GM18861 (cell line): ENCODE data around the gene ANKS1B.
"Not testable (repeated sequence)": the region's sequence is repeated elsewhere in the genome, so short reads cannot be mapped to it uniquely, and the experiment has no call there.

ENCODE experiments used
- ATAC-seq: cut with Tn5 transposase; IDR thresholded peaks from one replicate; pipeline ENCODE4 v1.9.1; 2021; ENCODE audit not compliant: unreplicated experiment

Gene ANKS1B

DNA sequence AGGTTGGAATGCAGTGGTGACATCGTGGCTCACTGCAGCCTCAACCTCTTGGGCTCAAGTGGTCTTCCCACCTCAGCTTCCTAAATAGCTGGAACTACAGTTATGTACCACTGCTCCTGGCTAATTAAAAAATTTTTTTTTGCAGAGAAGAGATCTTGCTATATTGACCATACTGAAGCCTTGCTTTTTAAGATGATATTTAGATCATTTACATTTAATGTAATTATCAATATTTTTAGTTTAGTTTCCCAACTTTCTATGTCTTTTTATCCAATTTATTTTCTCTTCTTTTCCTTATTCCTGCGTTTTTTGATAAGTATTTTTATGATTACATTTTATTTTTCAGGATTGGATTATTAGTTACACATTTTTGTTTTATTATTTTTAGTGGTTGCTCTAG lies 999.6 kb downstream of the ANKS1B start:
- no peak for ATAC-seq

DNA sequence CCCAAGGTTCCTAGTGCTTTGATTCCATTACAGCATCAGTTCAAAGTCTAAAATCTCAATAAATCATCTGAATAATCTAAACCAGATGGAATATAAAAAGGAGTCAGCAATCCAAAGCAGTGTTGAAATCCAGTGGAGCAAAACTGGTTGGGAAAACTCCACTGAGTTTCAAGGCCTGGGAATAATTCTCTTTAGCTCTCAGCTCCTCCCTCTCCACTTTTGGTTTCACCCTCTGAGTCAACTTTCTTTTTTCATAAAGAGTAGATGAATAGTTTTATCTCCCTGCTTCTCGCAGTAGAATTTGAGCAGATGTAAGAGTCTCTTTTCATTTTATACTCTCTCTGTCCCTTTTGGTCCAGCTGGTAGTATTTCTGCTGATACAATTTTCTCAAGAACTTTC lies 1001.1 kb downstream of the ANKS1B start:
- no peak for ATAC-seq

DNA sequence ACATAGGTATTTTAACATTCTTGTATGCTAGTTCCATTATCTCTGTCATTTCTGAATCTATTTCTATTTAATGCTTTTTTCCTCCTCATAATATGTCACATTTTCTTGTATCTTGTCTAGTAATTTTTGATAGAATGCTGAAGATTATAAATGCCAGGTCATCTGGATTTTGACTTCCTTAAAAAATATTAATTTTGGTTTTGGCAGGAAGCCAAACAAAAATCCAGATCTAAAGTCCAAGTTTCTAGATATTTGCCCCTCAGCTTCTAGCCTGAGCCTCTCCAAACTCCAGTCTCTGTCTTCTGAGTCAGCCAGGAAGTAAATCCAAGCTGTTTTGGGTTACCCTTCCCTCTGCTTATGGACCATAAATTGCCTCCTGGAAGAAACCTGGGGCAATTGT lies 1004.2 kb downstream of the ANKS1B start:
- no peak for ATAC-seq

DNA sequence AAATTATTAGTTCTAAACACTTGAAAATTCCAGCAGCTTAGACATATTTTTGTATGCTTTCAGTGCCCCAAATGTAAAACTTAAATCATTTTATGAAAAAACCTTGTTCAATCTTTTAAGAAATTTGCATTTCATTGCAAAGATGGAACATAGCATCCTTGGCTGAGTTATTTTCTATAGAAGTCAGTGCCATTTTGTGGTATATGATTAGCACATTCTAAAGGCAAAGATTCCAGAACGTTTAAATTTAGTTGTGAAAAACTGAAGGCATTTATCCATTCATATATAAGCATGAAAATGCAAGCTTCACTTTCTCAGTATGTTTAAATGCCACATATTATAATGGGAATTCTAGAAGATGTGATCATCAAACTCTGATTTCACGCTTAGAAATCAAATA lies 1007.5 kb downstream of the ANKS1B start:
- no peak for ATAC-seq

DNA sequence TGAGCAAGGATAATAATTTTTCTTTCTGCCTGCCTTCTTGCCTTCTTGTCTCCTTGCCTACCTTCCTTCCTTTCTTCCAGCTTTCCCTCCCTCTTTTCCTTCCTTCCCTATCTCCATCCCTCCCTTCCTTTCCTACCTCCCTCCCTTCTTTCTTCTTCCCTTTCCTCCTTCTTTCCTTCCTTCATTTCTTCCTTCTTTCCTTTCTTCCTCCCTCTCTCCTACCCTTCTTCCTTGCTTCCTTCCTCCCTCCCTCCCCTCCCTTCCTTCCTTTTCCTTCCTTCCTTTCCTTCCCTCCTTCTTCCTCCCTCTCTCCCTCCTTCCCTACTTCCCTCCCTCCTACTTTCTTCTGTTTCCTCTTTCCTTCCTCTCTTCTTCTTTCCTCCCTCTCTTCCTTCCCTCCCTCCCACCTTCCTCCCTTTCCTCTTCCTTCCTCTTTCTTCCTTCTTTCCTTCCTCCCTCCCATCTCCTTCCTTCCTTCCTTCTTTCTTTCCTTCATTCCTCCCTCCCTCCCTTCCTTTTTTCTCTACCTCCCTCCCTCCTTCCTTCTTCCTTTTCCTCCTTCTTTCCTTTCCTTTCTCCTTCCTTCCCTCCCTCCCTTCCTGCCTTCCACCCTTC lies 1009.9 kb downstream of the ANKS1B start:
- no peak for ATAC-seq

DNA sequence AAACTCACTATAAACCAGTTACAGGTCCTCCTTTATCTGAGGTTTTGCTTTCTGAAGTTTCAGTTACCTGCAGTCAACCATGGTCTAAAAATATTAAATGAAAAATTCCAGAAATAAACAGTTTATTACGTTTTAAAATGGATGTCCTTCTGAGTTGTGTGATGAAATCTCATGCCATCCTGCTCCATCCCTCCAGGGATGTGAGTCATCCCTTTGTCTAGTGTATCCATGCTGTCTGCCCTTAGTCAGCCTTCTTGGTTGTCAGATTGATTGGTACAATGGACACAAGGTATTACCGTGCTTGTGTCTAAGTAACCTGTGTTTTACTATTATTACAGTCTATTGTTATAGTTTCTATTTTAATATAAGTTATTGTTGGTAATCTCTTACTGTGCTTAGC lies 1011.3 kb downstream of the ANKS1B start:
- ATAC-seq = no peak

DNA sequence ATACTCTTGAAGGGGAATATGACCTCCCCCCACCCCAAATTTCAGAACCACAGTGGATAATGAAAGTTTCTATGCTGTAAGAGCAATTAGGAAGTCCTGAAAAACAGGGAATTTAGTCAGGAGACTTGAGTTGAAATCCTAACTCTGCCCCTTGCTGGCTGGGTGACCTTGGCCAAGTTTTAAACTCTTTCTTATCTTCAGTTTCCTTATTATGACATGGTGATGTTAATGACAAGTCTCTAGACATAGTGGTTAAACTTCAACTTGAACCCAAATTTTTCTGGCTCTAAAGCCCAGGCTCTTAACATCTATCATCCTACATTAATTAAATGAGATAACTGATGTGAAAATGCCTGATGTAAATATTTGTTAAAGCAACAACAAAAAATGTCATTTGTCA lies 1013.8 kb downstream of the ANKS1B start:
- ATAC-seq = no peak

GRCh38 chr12:98970210-98970609 lies 1014.5 kb downstream of the ANKS1B start:
- no peak for ATAC-seq

- no peak for ATAC-seq
Observed at GRCh38 chr12:98968896-98969295, 1015.8 kb downstream of the ANKS1B start.

GRCh38 chr12:98957135-98957534 lies 1027.6 kb downstream of the ANKS1B start:
- ATAC-seq = not testable (repeated sequence)

DNA sequence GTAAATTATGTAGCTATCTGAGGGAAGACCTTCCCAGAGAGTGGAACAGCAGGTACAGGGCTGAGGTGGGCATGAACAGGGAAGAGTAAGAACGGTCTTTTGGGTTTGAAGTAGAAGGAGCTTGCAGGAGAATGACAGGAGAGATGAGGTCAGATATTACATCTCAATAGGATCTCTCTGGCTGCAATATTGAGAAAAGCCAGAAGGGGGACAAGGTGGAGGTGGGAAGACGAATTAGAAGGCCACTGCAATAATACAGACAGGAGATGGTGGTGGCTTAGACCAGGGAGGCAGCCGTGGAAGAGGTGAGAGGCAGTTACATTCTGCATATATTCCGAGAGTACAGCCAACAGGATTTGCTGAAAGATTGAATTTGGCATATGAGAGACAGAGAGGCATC lies 1029.5 kb downstream of the ANKS1B start:
- ATAC-seq = peak; percentile 92

DNA sequence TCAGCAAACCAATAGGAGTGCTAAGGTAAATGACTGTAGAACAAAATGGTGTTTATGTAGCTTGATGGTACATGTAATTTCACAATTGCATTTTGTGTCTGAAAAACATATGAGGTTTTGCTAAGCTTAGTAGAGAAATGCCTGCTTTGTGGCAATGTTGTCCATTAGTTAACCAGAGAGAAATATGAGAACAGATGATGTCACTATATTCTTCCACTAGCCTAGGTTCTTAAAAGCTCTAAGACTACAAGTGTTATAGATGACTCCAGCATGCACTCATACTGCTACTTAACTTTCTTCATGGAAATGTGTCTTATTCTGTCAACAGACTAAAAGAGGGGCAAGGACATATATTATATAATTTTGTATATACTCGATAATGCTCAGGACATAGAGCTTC lies 1030.2 kb downstream of the ANKS1B start:
- ATAC-seq = no peak

DNA sequence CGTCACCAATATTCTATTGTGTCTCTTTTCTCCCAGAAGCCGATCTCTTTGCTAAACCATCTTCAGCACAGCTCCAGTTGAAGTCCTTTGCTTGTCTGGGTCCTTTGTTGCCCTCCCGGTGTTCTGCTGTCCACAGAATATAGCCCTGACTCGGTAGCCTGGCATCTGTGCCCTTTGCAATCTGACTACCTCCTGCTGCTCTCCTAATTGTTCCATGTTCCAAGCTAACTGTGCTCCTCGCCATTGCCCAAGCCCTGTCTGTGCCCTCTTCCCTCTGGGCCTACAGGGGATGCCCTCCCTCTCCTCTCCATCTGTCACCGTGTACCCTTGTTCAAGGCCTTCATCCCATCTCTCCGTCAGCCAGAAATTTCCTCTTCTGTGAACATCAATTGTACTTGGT lies 1033.3 kb downstream of the ANKS1B start:
- no peak for ATAC-seq

GRCh38 chr12:98948343-98948949 lies 1036.3 kb downstream of the ANKS1B start:
- ATAC-seq = no peak

- no peak for ATAC-seq
Observed at GRCh38 chr12:98945864-98946263, 1038.9 kb downstream of the ANKS1B start.

DNA sequence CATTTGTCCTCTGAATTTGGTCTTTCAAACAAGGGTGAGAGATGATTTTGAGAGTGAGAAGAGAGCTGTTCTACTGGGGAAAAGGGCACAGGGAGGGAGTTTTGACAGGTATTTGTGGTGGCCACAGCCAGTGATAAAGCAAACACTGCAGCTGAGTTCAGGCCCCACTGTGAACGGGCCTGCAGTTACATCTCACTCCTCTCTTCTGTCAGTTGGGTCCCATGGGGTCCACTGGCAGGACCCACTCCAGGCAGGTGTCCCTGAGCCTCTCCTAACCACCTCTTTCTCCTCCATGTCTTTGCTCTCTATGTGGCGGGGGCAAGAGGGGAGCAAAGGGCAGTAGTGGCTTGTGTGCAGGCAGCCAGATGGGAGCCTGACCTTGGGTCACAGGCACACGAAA lies 1044.8 kb downstream of the ANKS1B start:
- ATAC-seq = no peak

DNA sequence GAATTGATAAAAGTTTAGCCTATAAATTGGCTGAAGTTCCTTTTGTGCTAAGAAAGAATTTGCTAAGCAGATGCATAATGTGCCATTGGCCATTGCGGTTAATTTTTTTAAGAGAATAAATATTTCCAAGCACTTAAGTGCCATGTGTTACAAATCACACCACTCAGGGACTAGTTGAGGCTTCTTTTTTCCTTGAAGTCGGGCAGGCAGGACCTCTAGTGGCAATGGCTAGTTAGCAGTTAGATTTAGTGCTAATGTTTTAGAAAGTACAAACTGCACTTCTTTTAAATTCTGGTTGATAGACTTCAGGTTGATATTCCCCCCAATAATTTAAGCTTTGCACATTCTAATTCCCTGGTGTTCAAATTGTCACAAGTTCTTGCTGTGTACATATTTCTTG lies 1045.4 kb downstream of the ANKS1B start:
- no peak for ATAC-seq

DNA sequence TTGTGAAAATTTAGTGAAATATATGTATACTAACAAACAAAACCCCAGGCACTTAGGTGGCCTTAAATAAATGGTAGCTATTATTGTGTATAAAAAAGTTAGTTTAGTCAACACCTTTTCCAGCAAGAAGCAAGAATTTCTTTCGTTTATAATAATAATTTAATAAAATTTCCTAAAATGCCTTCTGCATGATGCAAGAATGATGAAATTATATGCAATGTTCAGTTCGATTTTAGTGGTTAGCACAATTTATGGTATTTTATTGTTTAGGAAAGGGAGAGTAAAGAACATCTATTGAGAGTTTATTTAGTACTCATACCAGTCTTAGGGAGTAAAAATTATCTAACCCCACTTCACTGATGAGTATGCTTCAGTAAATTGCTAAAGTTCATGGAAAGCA lies 1048.9 kb downstream of the ANKS1B start:
- no peak for ATAC-seq

- no peak for ATAC-seq
Observed at GRCh38 chr12:98922871-98923270, 1061.9 kb downstream of the ANKS1B start.

DNA sequence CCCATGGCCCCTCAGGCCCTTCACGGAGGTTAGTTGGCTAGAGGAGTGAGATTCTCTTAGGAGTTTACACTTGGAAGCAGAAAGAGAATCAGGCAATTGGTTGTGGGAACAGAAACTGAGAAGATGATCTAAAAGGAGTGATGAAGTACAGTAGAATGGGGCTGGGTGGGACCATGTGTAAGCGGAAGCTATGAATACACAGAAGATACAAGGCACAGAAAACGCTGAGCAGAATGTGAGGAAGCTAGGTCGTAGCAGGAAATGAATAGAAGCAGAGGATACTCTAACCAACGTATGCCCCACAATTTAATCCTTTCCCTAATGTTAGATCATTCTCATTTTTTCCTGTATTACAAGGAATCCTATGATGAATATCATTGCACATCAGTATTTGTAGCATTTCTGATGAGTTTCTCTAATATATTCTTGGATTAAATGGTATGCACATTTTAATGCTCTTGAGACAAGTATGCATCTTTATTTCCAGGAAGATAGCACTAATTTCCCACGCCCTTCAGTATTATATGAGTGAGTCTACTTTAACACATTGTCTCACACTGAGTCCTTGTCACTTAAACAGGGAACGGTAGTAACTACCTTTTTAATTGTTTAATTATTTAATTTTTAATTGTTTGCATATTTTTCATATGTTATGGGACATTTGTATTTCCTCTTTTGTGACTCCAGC lies 1066.4 kb downstream of the ANKS1B start:
- no peak for ATAC-seq

DNA sequence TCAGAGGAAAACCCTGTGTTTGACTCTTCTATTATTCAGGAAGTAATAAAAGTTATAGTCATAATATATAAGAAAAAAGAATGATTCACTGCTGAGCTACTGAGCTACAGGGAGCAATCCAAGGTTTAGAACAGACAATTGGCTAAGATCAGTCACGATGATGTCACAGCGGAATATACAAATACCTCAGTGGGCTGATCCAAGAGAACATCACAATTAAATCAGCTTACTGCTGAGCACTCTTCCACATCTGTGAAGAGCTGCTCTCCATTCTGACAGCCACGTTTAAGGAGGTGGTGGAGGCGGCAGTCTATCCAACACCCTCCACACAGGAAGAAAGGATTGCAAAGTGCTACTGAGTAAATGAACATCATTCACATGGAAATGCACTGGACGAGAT lies 1068.6 kb downstream of the ANKS1B start:
- no peak for ATAC-seq

DNA sequence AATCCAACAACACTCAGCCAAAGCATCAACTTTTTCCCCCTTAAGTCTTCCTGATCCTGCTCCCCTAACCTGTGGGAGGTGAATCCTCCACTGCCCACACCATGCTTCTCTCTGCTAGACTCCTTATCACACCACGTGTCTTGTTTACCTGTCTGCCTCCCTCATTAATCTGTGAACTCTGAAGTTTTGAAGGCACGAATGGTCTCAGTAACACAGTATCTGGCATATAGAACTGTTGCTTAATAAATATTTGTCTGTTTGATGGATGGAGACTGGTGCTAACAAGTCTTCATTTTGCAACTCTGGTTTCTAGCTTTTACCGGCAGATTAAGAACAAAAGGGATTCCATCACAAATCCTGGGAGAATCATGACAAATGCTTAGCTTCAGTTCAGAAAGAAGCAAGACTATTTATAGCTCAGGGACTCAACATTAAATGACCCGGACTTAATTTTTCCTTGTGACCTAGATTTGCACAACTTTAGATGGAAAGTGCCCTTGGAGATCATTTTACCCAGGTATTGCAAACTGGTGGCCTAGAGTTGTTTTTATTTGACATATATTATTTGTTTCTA lies 1072.2 kb downstream of the ANKS1B start:
- no peak for ATAC-seq
